DND-41 (cell line): ENCODE results near the gene CLCN2.

Source experiments
- ATAC-seq: fragments of 200-7000 bp; cut with Tn5 transposase; 3 replicates; pipeline ENCODE4 v1.9.1; 2021; ENCODE audit warnings: low read depth; ENCODE audit not compliant: insufficient read depth
- DNase-seq: peaks from one replicate; pipeline ENCODE4 v3.0.0-alpha.2; 2020
- H2AFZ ChIP-seq: 2 replicates; pipeline ENCODE4 v1.6.0; 2012; ENCODE audit warnings: low read depth, low read length
- H3K27ac ChIP-seq: 2 replicates; pipeline ENCODE4 v1.5.1; 2012; ENCODE audit warnings: low read length, inconsistent platforms
- H3K27me3 ChIP-seq: fragments of 200-600 bp; sonication (generic); 2 replicates; pipeline ENCODE4 v1.6.0; 2012; ENCODE audit warnings: low read length, mild to moderate bottlenecking, inconsistent platforms; ENCODE audit not compliant: insufficient read depth, poor library complexity
- H3K36me3 ChIP-seq: 2 replicates; pipeline ENCODE4 v1.5.1; 2012; ENCODE audit warnings: low read length, inconsistent platforms; ENCODE audit not compliant: insufficient read depth
- H3K4me1 ChIP-seq: 2 replicates; pipeline ENCODE4 v1.5.1; 2012; ENCODE audit warnings: mild to moderate bottlenecking, low read length; ENCODE audit not compliant: insufficient read depth
- H3K4me2 ChIP-seq: 2 replicates; pipeline ENCODE4 v1.6.0; 2012; ENCODE audit warnings: mild to moderate bottlenecking, moderate library complexity, low read length, inconsistent platforms; ENCODE audit not compliant: insufficient read depth
- H3K4me3 ChIP-seq, 2 experiments: fragments of 200-600 bp in 1 of 2; shearing (Covaris generic) in 1 of 2; 2 replicates each; pipeline ENCODE4 v1.5.1; 2012 to 2016; ENCODE audit warnings: inconsistent platforms in 2 of 2, low read length in 2 of 2, mild to moderate bottlenecking in 2 of 2, low read depth in 1 of 2, moderate library complexity in 1 of 2
- H3K79me2 ChIP-seq: 2 replicates; pipeline ENCODE4 v1.6.0; 2012; ENCODE audit warnings: low read length, inconsistent platforms; ENCODE audit not compliant: insufficient read depth
- H3K9ac ChIP-seq: 2 replicates; pipeline ENCODE4 v1.6.0; 2012; ENCODE audit warnings: low read depth, mild to moderate bottlenecking, inconsistent platforms, low read length, moderate library complexity
- H3K9me3 ChIP-seq: 2 replicates; pipeline ENCODE4 v1.5.1; 2012; ENCODE audit warnings: low read length, moderate library complexity, mild to moderate bottlenecking, inconsistent platforms; ENCODE audit not compliant: insufficient read depth, severe bottlenecking
- H4K20me1 ChIP-seq: 2 replicates; pipeline ENCODE4 v1.6.0; 2012; ENCODE audit warnings: low read length; ENCODE audit not compliant: insufficient read depth
- CTCF ChIP-seq: IDR thresholded peaks from 2 replicates; pipeline ENCODE4 v1.5.1; 2012; ENCODE audit warnings: borderline replicate concordance, low read length, moderate library complexity, mild to moderate bottlenecking; ENCODE audit not compliant: poor library complexity, severe bottlenecking; ENCODE audit errors: extremely low read depth
- EZH2 ChIP-seq: IDR thresholded peaks from 3 replicates; pipeline ENCODE4 v1.6.1; 2012; ENCODE audit warnings: borderline replicate concordance, low read depth, mild to moderate bottlenecking, moderate library complexity, low read length, inconsistent platforms; ENCODE audit not compliant: severe bottlenecking

CLCN2 gene

DNA sequence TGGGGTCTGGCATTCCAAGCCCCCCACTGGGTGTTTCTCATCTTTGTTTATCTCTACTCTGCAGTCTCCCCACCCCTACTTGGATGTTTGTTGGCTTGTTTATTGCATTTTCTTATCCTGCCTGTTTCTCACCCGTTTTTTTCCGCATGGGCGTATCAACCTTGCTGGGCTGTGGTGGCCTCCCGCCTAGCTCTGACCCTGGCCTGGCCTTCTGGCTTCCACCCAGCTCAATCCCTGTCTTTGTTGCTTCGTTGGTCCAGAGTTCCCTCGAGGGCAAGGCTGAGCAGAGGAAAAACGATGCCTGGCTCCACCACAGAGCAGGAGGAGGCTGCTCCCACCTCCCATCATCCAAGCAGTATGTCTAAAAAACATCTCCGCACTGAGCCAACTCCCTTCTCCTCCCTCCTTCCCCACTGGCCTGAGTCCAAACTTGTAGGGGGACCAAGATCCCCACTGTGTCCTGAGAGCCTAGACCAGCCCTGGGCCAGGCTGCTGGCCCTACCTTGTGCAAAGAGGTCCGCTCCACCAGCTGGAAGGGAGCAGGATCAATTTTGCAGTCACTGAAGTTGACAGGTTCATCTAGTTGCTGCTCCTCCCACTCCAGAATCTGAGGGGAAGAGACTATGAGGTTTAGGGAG, 9.8 kb downstream of the CLCN2 start:
- Histone ChIP-seq H3K27me3 (no peaks in the 10 kb centered on the region), H3K9ac (no peak overlapping the region), H2AFZ (no peak overlapping the region), H3K79me2 (no peaks in the 10 kb centered on the region), H4K20me1 (peaks cover 8% of the 10 kb centered on the region; the same call in 1 of the 2 replicates), H3K4me1 (no peaks in the 10 kb centered on the region), H3K4me3 (no peak overlapping the region), H3K36me3 (peaks cover 14% of the 10 kb centered on the region), H3K9me3 (no peaks in the 10 kb centered on the region), H3K4me2 (no peak overlapping the region), H3K27ac (no peak overlapping the region)
- DNase-seq = no peak
- no peak for TF ChIP-seq EZH2
- no peak for TF ChIP-seq CTCF
- ATAC-seq = no peak

GRCh38 chr3:184350618-184351017, 10.8 kb downstream of the CLCN2 start:
- peaks cover 11% of the 10 kb centered on the region for H3K36me3 ChIP-seq

DNA sequence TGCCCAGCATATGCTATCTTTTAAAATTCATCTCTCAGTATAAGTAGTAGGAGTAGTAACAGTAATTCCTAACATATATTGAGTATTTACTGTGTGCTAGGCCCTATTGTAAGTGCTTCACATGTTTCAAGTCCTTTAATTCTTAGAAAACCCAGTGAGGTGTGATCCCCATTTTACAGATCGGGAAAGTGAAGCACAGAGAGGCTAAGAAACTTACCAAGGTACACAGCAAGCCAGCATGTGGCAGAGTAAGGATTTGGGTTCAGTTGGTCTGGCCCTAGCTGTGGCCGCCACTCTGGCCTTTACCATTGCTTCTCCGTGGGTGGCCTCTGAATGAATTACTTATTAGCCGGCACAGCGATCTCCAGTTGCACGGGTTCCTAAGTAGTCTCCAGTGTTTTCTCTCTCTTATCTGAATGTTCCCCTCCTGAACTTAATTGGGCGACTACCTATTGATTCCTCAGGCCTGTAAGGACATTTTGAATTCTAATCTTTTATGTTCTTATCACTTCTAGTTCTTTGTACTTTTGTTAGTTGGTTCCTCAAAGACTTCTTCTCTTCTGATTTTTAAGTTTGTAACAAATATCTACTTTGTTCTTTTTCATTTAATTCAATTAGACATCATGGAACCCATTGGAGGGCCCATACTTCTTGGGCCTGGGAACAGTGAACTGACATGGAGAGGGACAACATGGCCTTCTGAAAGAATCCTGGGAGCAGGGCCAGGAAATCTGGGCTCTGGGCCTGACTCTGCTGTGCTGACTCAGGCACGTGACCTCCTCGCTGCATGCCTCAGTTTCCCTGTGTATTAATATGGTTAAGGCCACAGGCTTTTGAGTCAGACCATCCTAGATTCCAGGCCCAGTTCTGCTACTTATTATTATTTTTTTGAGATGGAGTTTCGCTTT, 11.6 kb downstream of the CLCN2 start:
- H3K4me2 ChIP-seq = no peak overlapping the region
- DNase-seq = no peak
- TF ChIP-seq EZH2 = no peak

More at GRCh38 chr3:184350618-184351017, 10.8 kb downstream of the CLCN2 start:
- no peak overlapping the region for H3K4me2 ChIP-seq
- DNase-seq = no peak
- no peak overlapping the region for H2AFZ ChIP-seq
- H3K79me2 ChIP-seq = no peaks in the 10 kb centered on the region
- H3K27ac ChIP-seq = no peak overlapping the region
- H3K4me1 ChIP-seq = no peaks in the 10 kb centered on the region
- TF ChIP-seq EZH2 (no peak), CTCF (no peak)
- no peaks in the 10 kb centered on the region for H3K27me3 ChIP-seq
- ATAC-seq = no peak
- H4K20me1 ChIP-seq = peaks cover 8% of the 10 kb centered on the region; the same call in 1 of the 2 replicates
- no peak overlapping the region for H3K9ac ChIP-seq
- no peaks in the 10 kb centered on the region for H3K9me3 ChIP-seq
- no peak overlapping the region for H3K4me3 ChIP-seq

GRCh38 chr3:184348057-184348382, 13.4 kb downstream of the CLCN2 start:
- Histone ChIP-seq H3K4me3 (no peak overlapping the region), H3K79me2 (no peaks in the 10 kb centered on the region), H3K27ac (no peak overlapping the region), H3K4me1 (no peaks in the 10 kb centered on the region), H4K20me1 (no peaks in the 10 kb centered on the region), H3K27me3 (no peaks in the 10 kb centered on the region), H3K36me3 (peaks cover 3% of the 10 kb centered on the region; the same call in 1 of the 2 replicates), H2AFZ (no peak overlapping the region), H3K4me2 (no peak overlapping the region), H3K9ac (no peak overlapping the region), H3K9me3 (no peaks in the 10 kb centered on the region)
- TF ChIP-seq CTCF (no peak), EZH2 (no peak)
- ATAC-seq (no peak), DNase-seq (no peak)

More for the DNA sequence above, 11.6 kb downstream of the CLCN2 start:
- Histone ChIP-seq H3K9ac (no peak overlapping the region), H3K9me3 (no peaks in the 10 kb centered on the region), H3K27ac (no peak overlapping the region), H3K36me3 (peaks cover 6% of the 10 kb centered on the region; the same call in 1 of the 2 replicates), H3K4me3 (no peak overlapping the region), H4K20me1 (peaks cover 8% of the 10 kb centered on the region; the same call in 1 of the 2 replicates), H2AFZ (no peak overlapping the region), H3K4me1 (no peaks in the 10 kb centered on the region), H3K27me3 (no peaks in the 10 kb centered on the region), H3K79me2 (no peaks in the 10 kb centered on the region)
- ATAC-seq = no peak
